ENCODE results near the gene DSCAML1. TPM values are rescaled to one million over a fixed set of nuclear protein-coding genes. Genes with fewer than 3 reads are reported as not detected.

DSCAML1 gene
- total RNA-seq, 1 experiment from 2014 or later: not detected

DNA sequence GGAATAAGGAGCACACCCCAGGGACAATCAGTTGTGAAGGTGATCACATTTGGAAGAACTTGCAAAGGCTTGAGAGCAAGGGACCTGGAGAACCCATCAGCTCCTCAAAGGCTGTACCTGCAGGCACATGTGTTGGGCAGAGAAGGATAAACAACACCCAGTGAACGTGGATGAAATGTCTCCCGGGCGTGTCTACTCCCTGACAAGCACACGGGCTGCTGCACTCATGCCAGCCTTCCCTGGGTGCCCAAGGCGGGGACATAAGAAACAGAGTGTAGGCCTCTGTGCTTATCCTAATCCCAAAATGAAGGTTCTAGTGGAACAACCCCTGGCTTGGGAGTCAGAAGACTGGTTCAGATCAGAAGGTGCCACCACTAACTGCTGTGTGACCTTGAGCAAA, 46.7 kb downstream of the DSCAML1 start:
- H3K9me3 ChIP-seq (ENCODE audit: low read length): no peaks in the 10 kb centered on the region
- CTCF ChIA-PET: no interaction called here
- peaks cover 97% of the 10 kb centered on the region for H3K27me3 ChIP-seq (ENCODE audit: low read length)
- no peaks in the 10 kb centered on the region for H4K20me1 ChIP-seq (ENCODE audit: low read length)
- BruUV-seq (replicated peaks): no TSS peak
- no peak overlapping the region for H2AFZ ChIP-seq (ENCODE audit: low read length)
- no peaks in the 10 kb centered on the region for H3K9me2 ChIP-seq (replicated peaks; ENCODE audit: low read length)
- no peak overlapping the region for H3K4me2 ChIP-seq (ENCODE audit: low read length)
- no peaks in the 10 kb centered on the region for H3F3A ChIP-seq (ENCODE audit: low read length, unreplicated experiment)
- ATAC-seq (no peak), DNase-seq (no peak)
- intact Hi-C loops (cut with micrococcal nuclease): no loop called here
- POLR2A ChIA-PET (ENCODE audit: unreplicated experiment): no interaction called here
- no peaks in the 10 kb centered on the region for H3K4me1 ChIP-seq (ENCODE audit: insufficient read depth, low read length)
- no peaks in the 10 kb centered on the region for H3K36me3 ChIP-seq (ENCODE audit: low read depth, low read length)
- H3K27ac ChIP-seq (ENCODE audit: low read length): no peak overlapping the region
- H3K9ac ChIP-seq (ENCODE audit: low read length): no peak overlapping the region
- H3K4me3 ChIP-seq (ENCODE audit: low read length): no peak overlapping the region
- no peaks in the 10 kb centered on the region for H3K79me2 ChIP-seq (ENCODE audit: low read length)
- TF ChIP-seq EZH2phosphoT487 (IDR thresholded peaks at IDR 0.05; ENCODE audit: borderline replicate concordance, low read length) (no peak), EZH2 (IDR thresholded peaks at IDR 0.05; ENCODE audit: low read length, unreplicated experiment) (no peak)
- TF ChIP-seq, protein P1, sequence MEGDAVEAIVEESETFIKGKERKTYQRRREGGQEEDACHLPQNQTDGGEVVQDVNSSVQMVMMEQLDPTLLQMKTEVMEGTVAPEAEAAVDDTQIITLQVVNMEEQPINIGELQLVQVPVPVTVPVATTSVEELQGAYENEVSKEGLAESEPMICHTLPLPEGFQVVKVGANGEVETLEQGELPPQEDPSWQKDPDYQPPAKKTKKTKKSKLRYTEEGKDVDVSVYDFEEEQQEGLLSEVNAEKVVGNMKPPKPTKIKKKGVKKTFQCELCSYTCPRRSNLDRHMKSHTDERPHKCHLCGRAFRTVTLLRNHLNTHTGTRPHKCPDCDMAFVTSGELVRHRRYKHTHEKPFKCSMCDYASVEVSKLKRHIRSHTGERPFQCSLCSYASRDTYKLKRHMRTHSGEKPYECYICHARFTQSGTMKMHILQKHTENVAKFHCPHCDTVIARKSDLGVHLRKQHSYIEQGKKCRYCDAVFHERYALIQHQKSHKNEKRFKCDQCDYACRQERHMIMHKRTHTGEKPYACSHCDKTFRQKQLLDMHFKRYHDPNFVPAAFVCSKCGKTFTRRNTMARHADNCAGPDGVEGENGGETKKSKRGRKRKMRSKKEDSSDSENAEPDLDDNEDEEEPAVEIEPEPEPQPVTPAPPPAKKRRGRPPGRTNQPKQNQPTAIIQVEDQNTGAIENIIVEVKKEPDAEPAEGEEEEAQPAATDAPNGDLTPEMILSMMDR (conservative IDR thresholded peaks at IDR 0.05; ENCODE audit: low read depth, low read length): no peak

DNA sequence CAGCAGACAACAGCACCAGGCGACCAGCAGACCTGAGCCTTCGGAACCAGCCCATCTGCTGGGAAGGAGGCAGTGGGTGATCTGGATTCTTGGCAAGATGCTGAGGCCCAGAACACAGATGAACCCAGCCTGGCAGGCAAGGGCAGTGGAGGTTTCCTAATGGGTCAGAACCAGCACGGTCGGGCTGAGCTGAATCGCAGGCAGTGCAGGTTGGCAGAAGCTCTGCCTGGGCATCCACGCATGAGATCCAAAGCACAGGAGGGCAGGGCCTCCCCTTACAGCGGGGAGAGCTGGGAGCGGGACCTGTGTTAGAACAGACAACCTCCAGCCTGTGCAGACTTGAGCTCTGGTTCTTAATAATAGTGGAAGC, 47.5 kb downstream of the DSCAML1 start:
- TF ChIP-seq, protein P1 (conservative IDR thresholded peaks at IDR 0.05; ENCODE audit: low read depth, low read length): no peak
- no peak for TF ChIP-seq EZH2 (IDR thresholded peaks at IDR 0.05; ENCODE audit: low read length, unreplicated experiment)
- TF ChIP-seq EZH2phosphoT487 (IDR thresholded peaks at IDR 0.05; ENCODE audit: borderline replicate concordance, low read length): no peak
- Histone ChIP-seq H4K20me1 (ENCODE audit: low read length) (no peaks in the 10 kb centered on the region), H3K4me3 (ENCODE audit: low read length) (no peak overlapping the region), H3F3A (ENCODE audit: low read length, unreplicated experiment) (no peaks in the 10 kb centered on the region), H3K4me2 (ENCODE audit: low read length) (no peak overlapping the region), H3K79me2 (ENCODE audit: low read length) (no peaks in the 10 kb centered on the region), H3K4me1 (ENCODE audit: insufficient read depth, low read length) (no peaks in the 10 kb centered on the region), H2AFZ (ENCODE audit: low read length) (no peak overlapping the region), H3K9me3 (ENCODE audit: low read length) (no peaks in the 10 kb centered on the region), H3K27ac (ENCODE audit: low read length) (no peak overlapping the region), H3K27me3 (ENCODE audit: low read length) (peaks cover 95% of the 10 kb centered on the region), H3K9me2 (replicated peaks; ENCODE audit: low read length) (no peaks in the 10 kb centered on the region), H3K36me3 (ENCODE audit: low read depth, low read length) (no peaks in the 10 kb centered on the region), H3K9ac (ENCODE audit: low read length) (no peak overlapping the region)
- DNase-seq (no peak), ATAC-seq (no peak)
- POLR2A ChIA-PET (ENCODE audit: unreplicated experiment): no interaction called here
- no TSS peak for BruUV-seq (replicated peaks)
- intact Hi-C loops (cut with micrococcal nuclease): no loop called here
- CTCF ChIA-PET: no interaction called here

DNA sequence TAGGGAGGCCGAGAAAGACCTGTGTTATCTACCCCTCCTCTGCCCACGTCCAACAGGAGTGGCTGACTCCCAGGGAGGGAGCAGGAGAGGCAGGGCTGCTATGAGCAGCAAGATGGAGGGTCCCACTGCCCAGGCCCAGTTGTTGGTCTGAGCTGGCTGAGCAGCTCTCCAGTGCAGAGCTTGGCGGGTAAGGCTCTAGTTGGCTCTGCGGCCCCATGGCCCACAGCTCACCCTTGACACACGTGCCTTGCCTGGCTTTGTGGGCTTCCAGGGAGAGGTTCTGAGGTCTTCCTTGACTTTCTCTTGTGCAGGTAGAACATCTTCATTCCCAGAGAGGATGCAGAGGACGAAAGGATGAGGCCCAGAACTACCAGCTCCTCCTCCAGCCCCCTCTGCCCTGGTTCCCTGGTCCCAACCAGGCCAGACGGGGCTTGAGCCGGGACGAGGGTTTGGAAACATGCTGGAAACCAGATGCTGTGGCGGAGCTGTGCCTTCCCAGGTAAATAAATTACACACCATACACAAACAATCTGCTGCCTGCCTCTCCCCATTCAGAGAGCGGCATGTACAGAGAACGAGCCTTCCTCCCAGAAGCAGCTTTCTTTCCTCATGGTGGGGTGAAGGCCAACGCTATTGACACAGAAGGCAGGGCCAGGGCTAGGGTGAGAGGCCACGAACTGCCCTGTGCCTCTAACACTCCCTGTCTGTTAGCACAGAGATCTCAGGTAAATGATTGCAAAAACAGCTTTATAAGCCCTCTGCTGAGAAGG, 48.1 kb downstream of the DSCAML1 start:
- Histone ChIP-seq H3F3A (ENCODE audit: low read length, unreplicated experiment) (no peaks in the 10 kb centered on the region), H4K20me1 (ENCODE audit: low read length) (no peaks in the 10 kb centered on the region), H3K4me2 (ENCODE audit: low read length) (no peak overlapping the region), H3K4me1 (ENCODE audit: insufficient read depth, low read length) (no peaks in the 10 kb centered on the region), H3K27me3 (ENCODE audit: low read length) (peaks cover 95% of the 10 kb centered on the region), H3K9ac (ENCODE audit: low read length) (no peak overlapping the region), H3K79me2 (ENCODE audit: low read length) (no peaks in the 10 kb centered on the region), H3K9me2 (replicated peaks; ENCODE audit: low read length) (no peaks in the 10 kb centered on the region), H3K36me3 (ENCODE audit: low read depth, low read length) (no peaks in the 10 kb centered on the region), H3K9me3 (ENCODE audit: low read length) (no peaks in the 10 kb centered on the region), H2AFZ (ENCODE audit: low read length) (no peak overlapping the region), H3K27ac (ENCODE audit: low read length) (no peak overlapping the region), H3K4me3 (ENCODE audit: low read length) (no peak overlapping the region)
- no TSS peak for BruUV-seq (replicated peaks)
- DNase-seq (no peak), ATAC-seq (no peak)
- intact Hi-C loops (cut with micrococcal nuclease): no loop called here
- CTCF ChIA-PET: no interaction called here
- TF ChIP-seq EZH2phosphoT487 (IDR thresholded peaks at IDR 0.05; ENCODE audit: borderline replicate concordance, low read length) (no peak), EZH2 (IDR thresholded peaks at IDR 0.05; ENCODE audit: low read length, unreplicated experiment) (no peak)
- TF ChIP-seq, protein P1 (conservative IDR thresholded peaks at IDR 0.05; ENCODE audit: low read depth, low read length): no peak
- POLR2A ChIA-PET (ENCODE audit: unreplicated experiment): no interaction called here
